ENCODE measurements around the gene CNTN4.

CNTN4 gene

DNA sequence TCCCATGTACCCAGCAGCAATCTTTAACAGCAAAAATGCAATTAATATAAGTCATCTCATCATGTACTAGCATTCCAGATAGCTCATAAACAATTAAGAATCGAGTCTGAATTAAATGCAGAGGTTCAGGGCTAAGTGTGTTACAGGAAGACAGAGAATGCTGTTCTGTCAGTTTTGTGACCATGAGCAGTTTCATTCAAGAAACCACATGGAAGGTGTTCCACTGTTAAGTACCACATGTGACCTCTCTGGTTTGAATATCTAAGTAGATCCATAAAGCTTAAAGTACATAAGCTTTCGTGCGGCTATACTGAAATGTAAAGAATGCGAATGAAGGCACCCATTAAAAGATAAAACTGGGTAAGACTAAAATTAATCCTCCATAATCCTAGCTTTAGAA is 739.2 kb downstream of the CNTN4 start:
- in situ Hi-C loops (cut with HindIII; ENCODE audit: low sequenced_read_pairs) = no loop called here

DNA sequence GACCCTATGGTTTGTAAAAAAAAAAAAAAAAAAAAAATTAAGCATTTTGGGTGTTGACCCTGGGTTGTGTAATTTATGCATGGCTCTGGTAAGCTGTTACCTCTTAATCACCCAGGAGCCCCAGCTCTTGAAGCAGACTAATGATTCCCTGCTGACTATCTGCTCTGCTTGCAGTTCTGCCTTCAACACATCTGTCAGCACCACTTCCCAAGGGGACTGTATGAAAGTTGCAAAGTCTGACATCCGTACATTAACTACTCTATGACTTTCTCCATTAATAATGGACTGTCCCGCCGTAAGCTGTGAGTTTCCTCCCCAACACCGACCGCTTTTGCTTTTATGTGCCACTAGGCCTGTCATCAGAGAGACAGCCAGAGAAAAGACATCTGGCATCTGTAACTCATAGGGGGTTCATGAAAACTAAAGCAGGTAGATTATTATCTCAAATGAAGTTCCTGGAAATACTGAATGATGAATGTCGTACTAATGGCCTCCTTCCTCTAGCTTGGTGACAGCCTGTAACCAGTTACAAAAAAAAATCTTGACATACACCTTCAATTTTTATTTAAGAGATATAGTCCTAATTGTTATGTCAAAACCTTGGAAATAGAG is 740.0 kb downstream of the CNTN4 start:
- in situ Hi-C loops (cut with HindIII; ENCODE audit: low sequenced_read_pairs) = no loop called here

DNA sequence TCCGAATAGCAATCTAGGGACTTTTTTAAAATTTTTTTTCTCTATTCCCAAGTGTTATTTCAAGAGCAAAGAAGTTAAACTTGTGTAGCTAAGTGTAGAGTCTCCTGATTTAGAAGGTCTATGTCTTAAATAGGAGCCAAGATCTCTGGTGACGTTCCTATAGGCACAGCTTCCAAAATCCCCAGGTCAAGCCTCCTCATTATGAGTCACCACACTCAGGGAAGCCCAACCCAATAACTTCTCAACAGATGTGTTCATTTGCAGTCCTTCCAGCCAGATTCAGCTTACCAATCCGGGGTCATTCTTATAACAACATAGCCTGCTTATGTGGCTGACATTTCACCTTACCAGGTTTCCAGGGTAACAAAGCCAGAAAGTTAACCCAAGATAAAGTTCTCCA is 741.2 kb downstream of the CNTN4 start:
- in situ Hi-C loops (cut with HindIII; ENCODE audit: low sequenced_read_pairs) = no loop called here

DNA sequence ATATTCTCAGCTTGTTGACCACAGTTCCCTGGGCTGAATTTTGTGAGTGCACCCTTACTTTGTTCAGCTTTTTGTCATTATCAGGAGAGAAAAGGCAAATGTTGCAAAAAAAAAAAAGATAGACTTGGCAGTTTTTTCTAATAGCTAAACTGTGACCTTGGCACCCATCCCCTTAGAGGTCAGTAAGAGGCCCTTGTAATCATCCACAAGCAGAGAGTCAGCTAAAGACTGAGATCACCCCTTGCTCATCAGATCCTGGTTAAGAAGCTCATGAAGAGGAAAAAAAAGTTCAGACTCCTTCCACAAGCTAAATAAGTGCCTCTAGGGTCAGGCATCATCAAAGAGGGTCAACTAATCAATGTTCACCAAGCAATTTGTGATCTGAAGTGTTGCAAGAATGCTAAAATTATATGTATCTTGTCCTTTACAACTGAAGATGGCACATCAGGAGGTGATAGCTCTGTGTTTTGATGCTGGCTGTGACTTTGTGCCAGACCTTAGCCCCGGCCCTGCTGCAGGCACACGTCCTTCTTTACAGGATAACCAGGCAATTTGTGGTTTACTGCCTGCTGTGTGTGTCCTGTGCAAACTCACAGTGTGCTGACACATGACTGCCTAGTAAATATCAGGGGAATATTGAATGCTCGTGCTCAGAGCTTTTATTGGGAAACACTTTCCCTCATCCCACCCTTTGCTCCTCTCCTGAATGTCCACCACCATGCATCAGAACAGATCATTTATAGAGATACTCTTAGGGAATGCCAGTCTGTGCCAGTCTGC is 748.6 kb downstream of the CNTN4 start:
- in situ Hi-C loops (cut with HindIII; ENCODE audit: low sequenced_read_pairs) = no loop called here

DNA sequence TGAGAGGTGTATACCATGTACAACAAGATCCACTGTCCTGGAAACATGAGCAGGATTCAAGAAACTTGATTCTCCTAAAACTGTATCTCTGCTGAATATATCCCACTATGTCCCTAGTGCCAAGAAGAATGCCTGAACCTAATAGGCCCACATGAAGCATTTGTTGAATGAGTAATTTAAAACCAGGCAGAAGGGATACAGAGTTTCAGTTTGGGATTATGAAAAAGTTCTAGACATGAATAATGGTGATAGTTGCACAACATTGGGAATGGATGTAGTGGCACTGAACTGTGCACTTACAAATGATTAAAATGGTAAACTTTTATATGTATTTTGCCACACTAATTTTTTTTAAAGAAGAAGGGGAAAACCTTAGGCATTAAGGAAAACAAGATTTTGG is 750.4 kb downstream of the CNTN4 start:
- in situ Hi-C loops (cut with HindIII; ENCODE audit: low sequenced_read_pairs) = no loop called here

DNA sequence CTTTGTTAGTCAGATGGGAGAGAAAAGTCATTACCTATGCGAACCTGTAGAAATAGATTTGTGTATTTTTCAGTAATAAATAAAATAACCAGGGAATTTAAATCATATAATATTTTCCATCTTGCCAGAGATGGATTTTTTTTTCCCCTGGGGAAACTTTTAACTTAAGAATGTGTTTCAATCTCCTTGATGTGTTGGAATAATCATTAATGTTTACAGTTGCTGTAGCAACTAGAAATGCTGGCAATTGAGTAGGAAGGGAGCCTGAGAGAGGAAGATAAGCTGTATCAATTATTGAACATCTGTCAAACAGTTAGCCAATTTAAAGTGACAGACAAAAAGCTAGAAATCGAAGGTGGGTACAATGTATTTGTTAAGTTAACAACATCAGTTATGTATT is 752.0 kb downstream of the CNTN4 start:
- in situ Hi-C loops (cut with HindIII; ENCODE audit: low sequenced_read_pairs) = no loop called here

DNA sequence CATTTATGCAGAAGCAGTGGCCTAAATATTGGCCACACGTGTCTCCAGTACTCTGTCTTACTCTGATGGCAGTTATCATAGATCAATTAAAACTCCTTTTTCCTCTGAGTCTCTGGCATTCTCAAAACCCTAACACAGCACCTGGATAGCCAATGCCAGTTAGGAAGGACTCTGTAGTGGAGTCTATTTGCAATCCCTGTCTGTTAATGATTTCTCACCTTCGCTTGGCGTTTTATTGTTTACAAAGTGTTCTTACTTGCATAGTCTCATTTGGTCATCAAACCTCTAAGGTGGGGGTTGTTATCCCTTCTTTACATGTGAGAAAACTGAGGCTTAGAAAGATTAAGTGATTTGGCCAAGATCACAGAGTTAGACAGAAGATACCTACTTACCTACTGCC is 752.7 kb downstream of the CNTN4 start:
- in situ Hi-C loops (cut with HindIII; ENCODE audit: low sequenced_read_pairs) = no loop called here

DNA sequence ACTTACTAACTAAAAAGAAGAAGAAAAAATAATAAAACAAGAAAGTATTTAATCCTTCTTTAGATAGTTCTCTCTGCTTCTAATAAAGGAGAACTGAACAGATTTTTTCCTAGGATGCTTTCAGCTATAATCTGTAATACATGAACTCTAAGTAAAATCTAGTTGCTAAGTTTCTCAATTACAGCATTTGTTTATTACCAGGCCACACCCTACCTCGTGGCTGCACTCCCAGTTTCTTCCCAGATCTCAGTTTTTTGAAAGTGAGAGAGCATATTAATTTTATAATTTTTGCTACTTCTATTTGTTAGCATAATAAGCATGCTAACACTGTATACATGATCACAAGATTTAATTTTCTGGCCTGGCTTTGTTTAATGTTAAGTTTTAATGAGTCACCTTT is 753.2 kb downstream of the CNTN4 start:
- in situ Hi-C loops (cut with HindIII; ENCODE audit: low sequenced_read_pairs) = no loop called here

DNA sequence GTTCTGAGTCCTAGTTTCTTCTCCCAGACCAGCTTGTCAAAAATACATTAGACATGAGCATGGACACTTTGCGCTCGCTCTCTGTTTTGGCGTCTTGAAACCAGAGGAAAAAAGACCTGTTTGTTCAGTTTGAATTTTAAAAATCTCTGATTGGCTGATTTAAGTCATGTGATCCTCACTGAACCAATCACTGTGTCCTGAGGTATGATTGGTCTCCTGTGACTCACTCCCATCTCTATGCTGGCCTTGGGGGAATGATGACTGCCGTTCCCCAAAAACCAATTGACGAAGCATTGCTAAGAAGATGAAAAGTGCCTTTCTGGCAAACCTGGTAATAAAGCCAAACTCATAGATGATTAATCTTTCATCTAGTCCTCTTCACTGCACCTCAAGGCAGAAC is 755.0 kb downstream of the CNTN4 start:
- in situ Hi-C loops (cut with HindIII; ENCODE audit: low sequenced_read_pairs) = no loop called here

DNA sequence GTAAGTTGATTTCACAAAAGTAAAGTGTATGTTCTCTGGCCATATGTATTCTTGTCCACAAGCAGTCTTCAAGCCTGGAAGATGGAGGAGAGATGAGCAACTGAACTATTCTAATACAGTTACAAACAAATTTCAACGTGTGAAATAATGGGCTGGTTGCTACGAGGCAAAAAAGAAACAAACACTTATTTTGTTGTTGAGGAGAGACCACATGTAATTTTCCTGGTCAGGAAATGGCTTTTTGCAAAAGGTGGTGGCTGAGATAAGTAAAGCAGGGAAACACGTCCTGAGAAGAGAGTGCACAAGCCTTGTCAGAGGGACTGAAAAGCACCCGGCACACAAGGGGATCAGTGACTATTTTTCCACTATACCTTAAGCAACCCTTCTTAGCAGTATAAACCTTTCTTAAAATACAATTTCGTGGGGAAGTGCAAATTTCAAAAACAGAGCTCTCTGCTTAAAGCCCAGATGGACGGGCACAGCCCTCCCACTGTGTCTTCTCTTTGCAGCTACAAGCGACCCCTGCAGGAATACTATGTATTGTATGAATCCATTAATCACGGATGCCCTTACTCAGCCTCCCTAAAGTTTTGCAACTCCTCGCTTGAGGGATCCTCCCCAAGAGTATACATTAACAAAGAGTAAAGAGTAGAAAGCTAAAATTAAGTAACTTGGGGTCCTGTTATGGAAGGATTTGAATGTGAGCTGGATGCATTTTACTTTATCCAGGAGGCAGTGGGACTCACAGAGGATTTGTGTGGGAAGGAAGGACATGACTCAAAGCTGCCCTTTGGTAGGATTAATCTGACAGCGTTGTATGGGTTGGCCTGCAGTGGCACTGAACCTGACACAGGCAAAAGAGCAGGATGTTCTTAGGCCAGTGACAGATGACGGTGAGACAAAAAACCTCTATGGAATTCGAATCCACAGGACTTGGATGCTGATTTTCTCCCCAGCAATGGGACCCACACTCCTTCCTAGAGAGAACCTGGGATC is 757.8 kb downstream of the CNTN4 start:
- in situ Hi-C loops (cut with HindIII; ENCODE audit: low sequenced_read_pairs) = no loop called here

DNA sequence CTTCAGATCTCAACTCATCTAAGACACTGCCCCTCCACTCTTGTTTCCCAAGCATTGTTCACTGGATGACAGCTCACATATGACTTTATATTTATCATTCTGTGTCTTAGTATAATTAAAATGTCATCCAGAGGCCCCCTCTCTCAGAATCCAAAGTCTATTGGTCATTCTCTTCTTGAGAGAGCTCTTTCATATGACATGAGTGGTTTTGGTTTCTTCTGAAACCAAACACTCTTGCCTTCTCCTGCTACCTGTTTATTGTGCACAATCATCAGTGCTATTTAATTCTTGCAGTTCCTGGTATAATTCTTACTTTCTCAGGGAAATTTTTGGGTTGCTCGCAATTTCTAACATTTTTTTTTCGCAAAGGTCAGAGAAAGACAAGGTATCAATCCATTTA is 762.0 kb downstream of the CNTN4 start:
- in situ Hi-C loops (cut with HindIII; ENCODE audit: low sequenced_read_pairs) = no loop called here

DNA sequence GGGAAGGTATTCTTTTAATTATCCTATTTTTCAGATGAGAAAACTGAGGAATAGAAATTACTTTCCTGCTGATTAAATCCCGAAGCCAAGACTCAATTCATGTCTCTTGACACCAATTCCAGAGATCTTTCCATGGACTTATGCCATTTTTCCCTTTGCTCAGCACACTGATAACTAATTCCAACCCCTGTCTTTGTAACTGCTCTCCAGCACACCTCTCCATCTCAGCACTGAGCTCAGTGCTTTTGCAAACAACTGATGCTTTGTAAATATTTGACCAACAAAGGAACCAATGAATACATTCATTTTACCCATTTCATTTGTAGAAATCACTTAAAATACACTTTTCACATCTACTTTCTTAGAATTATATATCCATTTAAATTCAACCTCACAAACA is 762.5 kb downstream of the CNTN4 start:
- in situ Hi-C loops (cut with HindIII; ENCODE audit: low sequenced_read_pairs) = no loop called here

DNA sequence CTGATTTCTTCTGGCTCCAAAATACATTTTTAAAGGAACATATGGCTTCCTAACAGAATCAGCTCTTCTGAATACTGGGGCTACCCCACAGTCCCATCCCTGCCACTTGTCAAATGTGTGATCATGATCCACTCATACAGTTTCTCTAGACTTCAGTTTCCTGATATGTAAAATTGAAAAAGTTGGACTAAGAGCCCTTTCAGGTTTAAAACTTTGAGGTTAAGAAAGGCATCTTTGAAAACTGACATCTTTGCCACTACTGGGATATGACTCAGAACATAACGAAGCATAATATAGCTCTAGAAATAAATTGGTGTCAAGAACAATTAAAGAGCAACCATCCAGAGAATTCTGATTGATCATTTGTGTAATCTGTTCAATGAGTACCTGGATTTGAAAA is 763.3 kb downstream of the CNTN4 start:
- in situ Hi-C loops (cut with HindIII; ENCODE audit: low sequenced_read_pairs) = no loop called here

DNA sequence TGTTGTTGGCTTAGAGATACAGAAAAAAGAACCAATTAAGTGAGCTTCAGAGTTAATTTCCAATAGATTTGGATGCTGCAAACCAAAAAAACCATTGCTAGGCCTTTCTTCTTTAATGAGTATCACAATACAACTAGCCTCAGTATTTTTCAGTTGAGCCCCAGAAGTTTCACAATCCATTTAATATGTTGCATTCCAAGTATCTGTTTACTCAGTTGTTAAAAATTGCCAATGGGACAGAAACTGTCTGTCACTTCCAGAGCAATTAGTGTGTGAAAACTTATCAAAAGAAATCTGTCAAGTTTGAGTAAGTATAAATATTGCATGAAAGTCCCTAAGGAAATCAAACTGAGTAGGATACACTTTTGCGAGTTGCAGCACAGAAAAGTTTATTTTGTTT is 763.7 kb downstream of the CNTN4 start:
- in situ Hi-C loops (cut with HindIII; ENCODE audit: low sequenced_read_pairs) = no loop called here

DNA sequence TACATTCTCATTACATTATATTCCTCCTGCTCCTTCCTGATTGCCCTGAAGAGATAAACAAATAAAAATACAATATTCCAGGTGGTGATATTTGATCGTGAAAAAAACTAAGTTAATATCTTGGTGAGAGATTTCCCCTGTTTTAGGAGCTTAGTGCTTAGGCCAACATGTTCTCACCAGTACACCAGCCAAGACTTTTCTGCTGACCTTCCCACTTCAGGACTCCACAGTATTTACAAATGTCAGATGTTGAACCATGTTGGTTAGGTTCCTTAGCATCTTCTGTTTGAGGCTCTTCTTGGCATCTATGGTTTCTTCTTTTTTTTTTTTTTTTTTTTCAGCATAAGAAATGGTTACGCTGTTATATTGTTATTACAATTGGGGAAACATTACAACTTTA is 764.5 kb downstream of the CNTN4 start:
- in situ Hi-C loops (cut with HindIII; ENCODE audit: low sequenced_read_pairs) = no loop called here

DNA sequence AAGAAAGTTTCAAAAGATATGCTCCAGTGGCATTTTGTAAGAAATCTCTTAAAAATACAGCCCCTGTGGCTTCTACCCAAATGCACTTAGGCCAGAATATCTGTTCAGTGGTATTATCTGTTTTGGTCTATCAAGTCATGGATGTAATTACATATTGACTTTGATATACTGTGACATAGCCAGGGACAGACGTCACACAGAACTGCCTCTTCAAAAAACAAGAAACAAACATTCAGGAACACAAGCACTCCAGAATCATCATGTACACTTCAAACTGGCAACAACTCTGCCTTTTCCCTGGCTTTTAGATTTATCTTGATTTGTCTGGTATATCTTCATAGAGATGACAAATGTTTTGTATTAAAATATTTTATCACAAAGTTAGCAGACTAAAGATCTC is 771.2 kb downstream of the CNTN4 start:
- in situ Hi-C loops (cut with HindIII; ENCODE audit: low sequenced_read_pairs) = no loop called here

DNA sequence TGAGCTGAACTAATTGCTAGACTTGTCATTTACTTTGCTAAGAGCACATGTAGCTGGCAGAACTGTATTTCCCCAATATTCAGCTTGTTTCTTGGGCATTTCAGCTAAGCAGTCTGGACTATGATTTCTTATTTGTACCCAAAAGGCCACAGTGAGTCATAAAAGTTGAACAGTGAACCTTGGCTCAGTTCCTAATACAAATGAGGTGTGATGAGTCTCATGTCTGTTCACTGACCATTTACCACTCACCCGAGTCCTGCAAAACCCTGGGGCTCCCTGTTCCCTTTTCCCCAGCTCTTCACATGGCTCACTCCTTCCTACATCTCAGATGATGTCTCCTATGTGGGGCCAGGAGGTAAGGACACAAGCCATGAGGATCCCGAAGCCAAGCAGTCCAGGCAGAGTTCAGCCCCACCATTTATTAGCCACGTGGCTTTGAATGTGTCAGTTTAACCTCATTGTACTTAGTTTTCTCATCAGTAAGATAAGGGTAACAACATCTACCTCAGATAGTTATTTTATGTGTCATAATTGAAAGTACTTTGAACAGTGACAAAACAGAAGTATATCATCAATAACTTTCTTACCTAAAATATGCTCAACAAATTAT is 772.2 kb downstream of the CNTN4 start:
- in situ Hi-C loops (cut with HindIII; ENCODE audit: low sequenced_read_pairs) = no loop called here

DNA sequence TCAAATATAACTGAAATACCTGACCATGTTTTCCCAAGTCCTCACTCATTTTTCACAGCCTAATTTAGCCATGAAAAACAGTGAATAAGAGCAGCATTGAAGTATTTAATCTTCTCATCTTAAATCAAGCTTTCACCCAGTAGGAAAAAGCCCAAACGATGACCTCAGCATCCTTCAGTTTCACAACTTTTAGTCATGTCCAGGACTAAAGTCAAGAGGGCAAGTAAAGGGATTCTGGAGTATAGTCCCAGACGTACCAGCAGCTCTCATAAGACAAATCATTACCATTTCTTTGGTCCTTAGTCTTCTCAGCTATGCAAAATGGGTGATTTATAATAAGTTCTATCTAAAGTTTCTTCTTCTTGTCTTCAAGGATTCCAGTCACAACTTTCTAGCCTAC is 774.2 kb downstream of the CNTN4 start:
- in situ Hi-C loops (cut with HindIII; ENCODE audit: low sequenced_read_pairs) = no loop called here

DNA sequence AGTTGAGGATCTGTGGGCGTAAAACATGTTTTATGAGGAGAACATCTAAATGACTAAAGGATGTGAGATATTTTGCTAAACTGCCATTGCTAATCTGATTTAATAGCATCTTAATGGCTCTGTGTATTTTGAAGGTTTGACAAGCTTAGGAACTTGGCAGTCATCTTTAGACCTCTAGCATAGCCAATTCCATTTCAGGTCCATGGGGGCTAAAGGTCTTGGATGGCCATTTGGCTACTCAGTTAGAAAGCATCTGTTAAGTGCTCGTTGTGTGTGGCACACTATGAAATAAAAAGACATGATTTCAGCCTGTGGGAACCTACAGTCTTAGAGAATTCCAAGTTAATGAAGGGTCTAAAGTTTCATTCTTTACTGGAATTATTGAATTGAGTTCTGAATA is 775.3 kb downstream of the CNTN4 start:
- in situ Hi-C loops (cut with HindIII; ENCODE audit: low sequenced_read_pairs) = no loop called here

DNA sequence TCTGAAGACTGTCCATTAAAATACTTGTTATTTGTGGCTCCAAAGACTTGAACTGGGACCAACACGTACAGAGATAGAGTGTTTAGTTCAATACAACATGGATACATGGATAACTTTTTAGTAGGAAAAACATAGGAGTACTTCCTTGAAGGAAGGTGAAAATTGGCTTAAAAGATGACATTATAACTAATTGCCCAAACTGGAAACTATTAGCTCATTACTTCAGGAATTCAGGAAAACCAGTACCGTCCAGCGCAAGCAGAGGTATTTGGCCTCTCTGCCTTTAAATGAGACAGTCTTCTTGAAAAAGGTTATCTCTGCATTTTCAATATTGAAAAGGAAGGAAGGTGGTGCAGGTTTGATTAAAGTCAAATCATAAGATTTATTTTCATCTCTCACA is 777.0 kb downstream of the CNTN4 start:
- in situ Hi-C loops (cut with HindIII; ENCODE audit: low sequenced_read_pairs) = no loop called here

DNA sequence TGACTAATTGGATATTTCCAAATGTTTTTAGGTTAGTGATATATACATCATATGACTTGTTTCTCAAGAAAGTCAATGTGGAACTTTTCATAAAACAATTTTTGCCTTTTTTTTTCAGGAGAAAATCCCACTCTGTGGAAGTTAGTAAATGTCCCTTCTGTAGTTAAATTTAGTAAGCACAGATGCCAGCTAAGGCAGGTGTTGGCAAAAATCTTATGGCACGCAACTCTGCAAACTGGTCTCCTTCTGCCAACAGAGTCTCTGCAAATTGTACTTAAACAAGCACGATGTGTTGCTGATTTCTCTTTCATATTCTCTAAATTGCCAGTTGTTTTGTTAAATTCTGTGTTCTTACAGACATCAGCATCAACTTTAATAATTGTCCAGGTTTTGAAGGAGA is 777.7 kb downstream of the CNTN4 start:
- in situ Hi-C loops (cut with HindIII; ENCODE audit: low sequenced_read_pairs) = no loop called here
